ENCODE measurements around the gene STYX. TPM values are rescaled to one million over a fixed set of nuclear protein-coding genes. Genes with fewer than 3 reads are reported as not detected.
"Not testable (repeated sequence)": the region's sequence is repeated elsewhere in the genome, so short reads cannot be mapped to it uniquely, and the experiment has no call there.

Gene STYX
- polyA plus RNA-seq, 1 of the 3 experiments (the other 2 are of a cell fraction), result 3.5 TPM

GRCh38 chr14:52762923-52763322, 33.0 kb downstream of the STYX start:
- Histone ChIP-seq H3F3A (replicated peaks; ENCODE audit: insufficient read depth) (peaks cover 11% of the 10 kb centered on the region), H3K36me3 (replicated peaks in 1 of 2; ENCODE audit: control insufficient read depth in 1 of 2, insufficient read depth in 2 of 2, low read length in 1 of 2) (peaks cover 9 to 36% of the 10 kb centered on the region in 2 experiments)
- H3K4me3 ChIP-seq (ENCODE audit: low read depth in 2 of 2, low read length in 1 of 2); H3K4me1 ChIP-seq (ENCODE audit: control insufficient read depth in 1 of 2, insufficient read depth in 2 of 2, low read depth in 1 of 2, low read length in 1 of 2); H4K20me1 ChIP-seq (ENCODE audit: insufficient read depth); H3K79me2 ChIP-seq (ENCODE audit: insufficient read depth); DNase-seq; H2AFZ ChIP-seq (ENCODE audit: low read depth); H3K27me3 ChIP-seq (ENCODE audit: insufficient read depth); H3K4me2 ChIP-seq; POLR2A ChIA-PET; H3K9me2 ChIP-seq; H3K27ac ChIP-seq (ENCODE audit: low read depth in 2 of 2, low read length in 1 of 2); H3K9ac ChIP-seq; H3K9me3 ChIP-seq; CTCF ChIA-PET: not testable (repeated sequence)
- 98% methylated on average over 4 of the region's 4 CpGs for WGBS (ENCODE audit: low lambda C conversion rate)

- Histone ChIP-seq H3K9me3 (no peaks in the 10 kb centered on the region), H3K4me1 (ENCODE audit: control insufficient read depth in 1 of 2, insufficient read depth in 2 of 2, low read depth in 1 of 2, low read length in 1 of 2) (no peaks in the 10 kb centered on the region), H3K4me3 (ENCODE audit: low read depth in 2 of 2, low read length in 1 of 2) (no peak overlapping the region), H3K27ac (ENCODE audit: low read depth in 2 of 2, low read length in 1 of 2) (no peak overlapping the region), H3F3A (replicated peaks; ENCODE audit: insufficient read depth) (peaks cover 28% of the 10 kb centered on the region), H3K27me3 (ENCODE audit: insufficient read depth) (no peaks in the 10 kb centered on the region), H3K36me3 (replicated peaks in 1 of 2; ENCODE audit: control insufficient read depth in 1 of 2, insufficient read depth in 2 of 2, low read length in 1 of 2) (peaks cover 29 to 50% of the 10 kb centered on the region in 2 experiments), H2AFZ (ENCODE audit: low read depth) (no peak overlapping the region), H3K9ac (no peak overlapping the region), H4K20me1 (ENCODE audit: insufficient read depth) (no peaks in the 10 kb centered on the region), H3K79me2 (ENCODE audit: insufficient read depth) (peaks cover 3% of the 10 kb centered on the region), H3K9me2 (no peaks in the 10 kb centered on the region), H3K4me2 (no peak overlapping the region)
- 92% methylated on average over 3 of the region's 3 CpGs for WGBS (ENCODE audit: low lambda C conversion rate)
- ChIA-PET POLR2A (no interaction called here), CTCF (interaction anchor here (0.9 to 1.2 kb wide), 2 partner anchors 10 kb away, joined by 3 read pairs; no protein-coding TSS in a partner anchor)
- TF ChIP-seq RXRA (IDR thresholded peaks at IDR 0.05; ENCODE audit: borderline replicate concordance, low read depth), result no peak
- TF ChIP-seq TEAD4 (IDR thresholded peaks at IDR 0.05; ENCODE audit: borderline replicate concordance, insufficient read depth), result no peak
- TF ChIP-seq NRF1 (IDR thresholded peaks at IDR 0.05; ENCODE audit: low read depth, low read length), result no peak
- no peak for TF ChIP-seq IRF3 (IDR thresholded peaks at IDR 0.05; ENCODE audit: low read depth, low read length)
- TF ChIP-seq ELF1 (IDR thresholded peaks at IDR 0.05), result no peak
- no peak for TF ChIP-seq MAX (IDR thresholded peaks at IDR 0.05; ENCODE audit: low read depth)
- no peak for DNase-seq
These were observed 37.3 kb downstream of the STYX start for GRCh38 chr14:52767058-52767833.

- ChIA-PET CTCF (interaction anchor here (0.6 kb wide), 2 partner anchors 83 to 1511 kb away, joined by 4 read pairs; no protein-coding TSS in a partner anchor), POLR2A (no interaction called here)
- H3K4me2 ChIP-seq, result no peak overlapping the region
- no peak overlapping the region for H3K27ac ChIP-seq (ENCODE audit: low read depth in 2 of 2, low read length in 1 of 2)
- TF ChIP-seq GABPA (IDR thresholded peaks at IDR 0.05; ENCODE audit: low read depth) (no peak), SIN3A (IDR thresholded peaks at IDR 0.05; ENCODE audit: borderline replicate concordance, low read depth, low read length) (no peak), JUND (IDR thresholded peaks at IDR 0.05) (no peak), ELF1 (IDR thresholded peaks at IDR 0.05) (no peak), PBX3 (IDR thresholded peaks at IDR 0.05) (no peak), TCF12 (IDR thresholded peaks at IDR 0.05) (no peak), YY1 (IDR thresholded peaks at IDR 0.05; ENCODE audit: low read depth) (no peak), MAX (IDR thresholded peaks at IDR 0.05; ENCODE audit: low read depth) (no peak), RCOR1 (IDR thresholded peaks at IDR 0.05; ENCODE audit: low read length) (no peak), CHD2 (IDR thresholded peaks at IDR 0.05; ENCODE audit: low read length, partially characterized antibody) (no peak), EZH2phosphoT487 (IDR thresholded peaks at IDR 0.05; ENCODE audit: borderline replicate concordance, low read depth) (no peak), IRF3 (IDR thresholded peaks at IDR 0.05; ENCODE audit: low read depth, low read length) (no peak), POLR2AphosphoS5 (IDR thresholded peaks at IDR 0.05; ENCODE audit: low read depth, low read length) (no peak), NFIC (IDR thresholded peaks at IDR 0.05; ENCODE audit: borderline replicate concordance) (no peak)
- no peaks in the 10 kb centered on the region for H3K27me3 ChIP-seq (ENCODE audit: insufficient read depth)
- no peak overlapping the region for H2AFZ ChIP-seq (ENCODE audit: low read depth)
- no peaks in the 10 kb centered on the region for H3K9me3 ChIP-seq
- no peak for DNase-seq
- H3K9me2 ChIP-seq, result no peaks in the 10 kb centered on the region
- H3K4me1 ChIP-seq (ENCODE audit: control insufficient read depth in 1 of 2, insufficient read depth in 2 of 2, low read depth in 1 of 2, low read length in 1 of 2), result no peaks in the 10 kb centered on the region; a peak in 1 of 4 replicates
- peaks cover 43 to 57% of the 10 kb centered on the region in 2 experiments for H3K36me3 ChIP-seq (replicated peaks in 1 of 2; ENCODE audit: control insufficient read depth in 1 of 2, insufficient read depth in 2 of 2, low read length in 1 of 2)
- H3K4me3 ChIP-seq (ENCODE audit: low read depth in 2 of 2, low read length in 1 of 2), result no peak overlapping the region
- no peaks in the 10 kb centered on the region; the same call in none of the 2 replicates for H3K79me2 ChIP-seq (ENCODE audit: insufficient read depth)
- peaks cover 38% of the 10 kb centered on the region for H3F3A ChIP-seq (replicated peaks; ENCODE audit: insufficient read depth)
- no peak overlapping the region for H3K9ac ChIP-seq
- H4K20me1 ChIP-seq (ENCODE audit: insufficient read depth), result no peaks in the 10 kb centered on the region
These were observed 39.9 kb downstream of the STYX start for GRCh38 chr14:52769887-52770286.

Measured in SK-N-SH (cell line).